ENCODE data around the gene SAT1. TPM values are rescaled to one million over a fixed set of nuclear protein-coding genes. Genes with fewer than 3 reads are reported as not detected.
A peak's percentile ranks its signal among the peaks of the same experiment; 100 is the strongest.

SAT1 gene
- total RNA-seq, 1 donor: 96.6 TPM

- no peak overlapping the region for H3K4me2 ChIP-seq (ENCODE audit: insufficient read depth, low read length)
- H3K27ac ChIP-seq (ENCODE audit: low read depth, low read length): no peak overlapping the region
- no peaks in the 10 kb centered on the region for H3K4me1 ChIP-seq (ENCODE audit: insufficient read depth, low read length)
- TF ChIP-seq, protein P1, sequence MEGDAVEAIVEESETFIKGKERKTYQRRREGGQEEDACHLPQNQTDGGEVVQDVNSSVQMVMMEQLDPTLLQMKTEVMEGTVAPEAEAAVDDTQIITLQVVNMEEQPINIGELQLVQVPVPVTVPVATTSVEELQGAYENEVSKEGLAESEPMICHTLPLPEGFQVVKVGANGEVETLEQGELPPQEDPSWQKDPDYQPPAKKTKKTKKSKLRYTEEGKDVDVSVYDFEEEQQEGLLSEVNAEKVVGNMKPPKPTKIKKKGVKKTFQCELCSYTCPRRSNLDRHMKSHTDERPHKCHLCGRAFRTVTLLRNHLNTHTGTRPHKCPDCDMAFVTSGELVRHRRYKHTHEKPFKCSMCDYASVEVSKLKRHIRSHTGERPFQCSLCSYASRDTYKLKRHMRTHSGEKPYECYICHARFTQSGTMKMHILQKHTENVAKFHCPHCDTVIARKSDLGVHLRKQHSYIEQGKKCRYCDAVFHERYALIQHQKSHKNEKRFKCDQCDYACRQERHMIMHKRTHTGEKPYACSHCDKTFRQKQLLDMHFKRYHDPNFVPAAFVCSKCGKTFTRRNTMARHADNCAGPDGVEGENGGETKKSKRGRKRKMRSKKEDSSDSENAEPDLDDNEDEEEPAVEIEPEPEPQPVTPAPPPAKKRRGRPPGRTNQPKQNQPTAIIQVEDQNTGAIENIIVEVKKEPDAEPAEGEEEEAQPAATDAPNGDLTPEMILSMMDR (IDR thresholded peaks at IDR 0.05; ENCODE audit: extremely low read depth, low read depth, low read length): no peak
- no peaks in the 10 kb centered on the region for H3K79me2 ChIP-seq (ENCODE audit: insufficient read depth, low read length)
- H2AFZ ChIP-seq (ENCODE audit: low read length): no peak overlapping the region
- no peaks in the 10 kb centered on the region for H4K20me1 ChIP-seq (ENCODE audit: insufficient read depth, low read length)
- no peaks in the 10 kb centered on the region for H3K27me3 ChIP-seq (ENCODE audit: insufficient read depth, low read length)
- no peaks in the 10 kb centered on the region for H3K36me3 ChIP-seq (ENCODE audit: insufficient read depth, low read length)
- no peak overlapping the region for H3K4me3 ChIP-seq (ENCODE audit: insufficient read depth, low read length)
- DNase-seq (ENCODE audit: insufficient read length, low spot score, missing footprints): no peak
- no peaks in the 10 kb centered on the region for H3K9me3 ChIP-seq (ENCODE audit: low read depth, low read length)
Measured at GRCh38 chrX:23759821-23760220, 23.2 kb upstream of the SAT1 start.

DNA sequence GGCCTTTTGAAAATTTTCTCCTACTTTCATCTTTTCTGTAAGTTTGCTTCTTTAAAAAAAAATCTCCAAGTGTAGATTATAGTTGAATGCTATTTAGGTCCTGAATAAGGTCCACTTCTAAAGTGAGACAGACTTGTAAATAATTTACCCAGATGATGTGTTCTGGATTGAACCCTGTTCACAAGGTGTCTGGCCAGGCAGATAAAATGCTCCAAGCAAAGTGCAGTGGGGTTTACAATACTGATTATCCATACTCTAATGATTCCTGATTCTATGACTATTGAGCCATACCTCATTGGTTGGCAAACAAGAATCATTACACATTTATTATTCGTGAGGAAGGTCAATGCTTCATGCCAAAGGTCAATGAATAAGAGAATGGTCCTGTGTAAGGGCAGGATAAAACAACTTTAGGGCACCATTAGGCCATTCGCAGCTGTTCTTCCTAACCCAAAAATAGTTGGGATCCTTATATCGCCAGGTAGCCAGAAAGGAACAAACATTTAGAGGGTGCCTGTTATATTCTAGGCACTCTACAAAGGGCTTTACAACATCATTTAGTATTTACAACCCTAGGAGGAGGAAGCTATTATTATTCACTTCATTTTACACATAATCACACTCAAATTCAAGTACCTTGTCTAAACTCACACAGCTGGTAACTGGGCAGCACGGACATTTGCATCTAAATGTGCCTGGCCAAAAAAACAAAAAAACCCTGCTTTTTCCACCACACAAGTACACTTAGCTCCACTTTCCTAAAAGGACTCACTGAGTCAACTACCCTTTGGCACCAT, 18.6 kb upstream of the SAT1 start:
- Histone ChIP-seq H3K4me1 (ENCODE audit: insufficient read depth, low read length) (no peaks in the 10 kb centered on the region), H4K20me1 (ENCODE audit: insufficient read depth, low read length) (no peaks in the 10 kb centered on the region), H2AFZ (ENCODE audit: low read length) (no peak overlapping the region), H3K27me3 (ENCODE audit: insufficient read depth, low read length) (no peaks in the 10 kb centered on the region), H3K27ac (ENCODE audit: low read depth, low read length) (no peak overlapping the region), H3K4me2 (ENCODE audit: insufficient read depth, low read length) (no peak overlapping the region), H3K4me3 (ENCODE audit: insufficient read depth, low read length) (no peak overlapping the region), H3K9me3 (ENCODE audit: low read depth, low read length) (no peaks in the 10 kb centered on the region), H3K79me2 (ENCODE audit: insufficient read depth, low read length) (no peaks in the 10 kb centered on the region), H3K36me3 (ENCODE audit: insufficient read depth, low read length) (no peaks in the 10 kb centered on the region)
- TF ChIP-seq, protein P1 (IDR thresholded peaks at IDR 0.05; ENCODE audit: extremely low read depth, low read depth, low read length): no peak
- no peak for DNase-seq (ENCODE audit: insufficient read length, low spot score, missing footprints)

GRCh38 chrX:23765449-23765848, 17.5 kb upstream of the SAT1 start:
- TF ChIP-seq, protein P1 (IDR thresholded peaks at IDR 0.05; ENCODE audit: extremely low read depth, low read depth, low read length): no peak
- Histone ChIP-seq H3K4me3 (ENCODE audit: insufficient read depth, low read length) (no peak overlapping the region), H3K79me2 (ENCODE audit: insufficient read depth, low read length) (no peaks in the 10 kb centered on the region), H3K27me3 (ENCODE audit: insufficient read depth, low read length) (no peaks in the 10 kb centered on the region), H3K27ac (ENCODE audit: low read depth, low read length) (no peak overlapping the region), H4K20me1 (ENCODE audit: insufficient read depth, low read length) (no peaks in the 10 kb centered on the region), H3K9me3 (ENCODE audit: low read depth, low read length) (no peaks in the 10 kb centered on the region), H3K4me2 (ENCODE audit: insufficient read depth, low read length) (no peak overlapping the region), H3K4me1 (ENCODE audit: insufficient read depth, low read length) (no peaks in the 10 kb centered on the region), H3K36me3 (ENCODE audit: insufficient read depth, low read length) (no peaks in the 10 kb centered on the region), H2AFZ (ENCODE audit: low read length) (no peak overlapping the region)
- peak; percentile 75 for DNase-seq (ENCODE audit: insufficient read length, low spot score, missing footprints)

DNA sequence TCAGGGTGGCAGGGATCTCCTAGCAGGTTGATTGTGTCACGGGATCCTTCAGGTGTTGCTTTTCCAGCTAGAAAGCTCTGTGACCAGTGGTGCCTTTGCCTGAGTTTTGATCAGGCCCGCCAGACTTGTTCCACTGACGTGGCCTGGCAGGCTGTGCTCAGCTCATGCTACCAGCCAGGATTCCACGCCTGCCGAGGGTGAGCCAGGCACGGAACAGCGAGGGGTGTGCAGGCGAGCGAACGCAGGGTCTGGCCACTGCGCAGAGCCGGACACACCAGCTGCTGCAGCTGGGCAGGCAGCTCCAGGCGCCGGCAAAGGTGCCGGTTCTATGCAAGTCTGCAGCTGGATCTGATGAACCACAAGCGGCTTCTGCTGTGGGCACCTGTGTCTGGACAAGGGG, 17.1 kb upstream of the SAT1 start:
- H3K4me1 ChIP-seq (ENCODE audit: insufficient read depth, low read length): no peaks in the 10 kb centered on the region
- TF ChIP-seq, protein P1 (IDR thresholded peaks at IDR 0.05; ENCODE audit: extremely low read depth, low read depth, low read length): no peak
- no peaks in the 10 kb centered on the region for H4K20me1 ChIP-seq (ENCODE audit: insufficient read depth, low read length)
- no peaks in the 10 kb centered on the region for H3K36me3 ChIP-seq (ENCODE audit: insufficient read depth, low read length)
- no peaks in the 10 kb centered on the region for H3K27me3 ChIP-seq (ENCODE audit: insufficient read depth, low read length)
- no peaks in the 10 kb centered on the region for H3K9me3 ChIP-seq (ENCODE audit: low read depth, low read length)
- H2AFZ ChIP-seq (ENCODE audit: low read length): no peak overlapping the region
- no peak overlapping the region for H3K4me2 ChIP-seq (ENCODE audit: insufficient read depth, low read length)
- H3K4me3 ChIP-seq (ENCODE audit: insufficient read depth, low read length): no peak overlapping the region
- no peak overlapping the region for H3K27ac ChIP-seq (ENCODE audit: low read depth, low read length)
- DNase-seq (ENCODE audit: insufficient read length, low spot score, missing footprints): no peak
- H3K79me2 ChIP-seq (ENCODE audit: insufficient read depth, low read length): no peaks in the 10 kb centered on the region
